Glomerular endothelial cell (primary cell): ENCODE results near the gene CACFD1. TPM values are rescaled to one million over a fixed set of nuclear protein-coding genes. Genes with fewer than 3 reads are reported as not detected.

Experiments
- DNase-seq: peaks from one replicate; pipeline ENCODE4 v3.0.0-alpha.2; 2011; ENCODE audit warnings: low read depth, low spot score; ENCODE audit errors: extremely low read depth
- total RNA-seq: library from RNA; depleted of rRNA; stranded (reverse); fragments of >200 nt; gene quantifications from 2 replicates; pipeline ENCODE4 v1.2.3, GENCODE V29; 2015

CACFD1 gene
- total RNA-seq, 1 donor from 2014 or later, result 12.3 TPM

- no peak for DNase-seq
These were observed 54.9 kb downstream of the CACFD1 start for GRCh38 chr9:133514460-133515239.

DNA sequence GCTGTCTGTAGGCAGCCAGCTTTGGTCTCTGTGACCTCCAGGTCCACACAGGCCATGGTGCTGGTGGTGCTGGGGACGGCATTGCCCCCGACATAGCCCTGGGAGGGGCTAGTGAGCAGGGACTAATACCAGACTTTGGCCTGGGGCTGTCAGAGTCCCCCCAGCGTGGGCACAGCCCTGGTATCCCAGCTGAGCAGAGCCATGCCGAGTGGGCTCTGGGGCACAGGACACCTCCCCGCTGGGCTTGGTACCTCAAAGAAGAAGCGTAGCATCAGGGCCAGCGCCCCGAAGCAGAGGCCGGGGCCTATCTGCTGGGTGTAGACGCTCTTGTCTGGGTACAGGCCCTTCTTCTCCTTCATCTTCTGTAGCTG, 55.4 kb downstream of the CACFD1 start:
- no peak for DNase-seq

GRCh38 chr9:133515615-133516255, 56.0 kb downstream of the CACFD1 start:
- DNase-seq, result no peak

GRCh38 chr9:133516256-133516960, 56.6 kb downstream of the CACFD1 start:
- DNase-seq, result no peak

DNA sequence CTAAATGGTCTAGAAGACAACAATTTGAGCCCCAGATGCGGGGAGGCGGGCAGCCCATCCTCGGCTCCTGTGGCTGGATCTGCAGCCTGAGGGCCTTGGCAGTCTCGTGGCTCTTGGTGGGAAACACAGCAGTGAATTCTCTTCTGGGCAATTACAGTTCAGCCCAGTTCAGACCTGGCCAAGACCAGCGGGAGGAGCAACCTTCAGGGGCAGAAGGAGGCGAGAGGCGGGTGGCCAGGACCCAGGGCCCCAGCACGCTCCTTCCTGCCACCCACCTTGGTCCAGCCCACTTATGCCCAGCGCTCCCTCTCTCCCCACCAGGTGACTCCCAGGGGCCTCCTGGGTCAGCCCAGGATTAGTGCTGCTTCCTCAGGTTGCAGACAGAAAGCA, 57.2 kb downstream of the CACFD1 start:
- no peak for DNase-seq

- no peak for DNase-seq
These were observed 57.9 kb downstream of the CACFD1 start for GRCh38 chr9:133517711-133518110.

GRCh38 chr9:133518200-133518599, 58.4 kb downstream of the CACFD1 start:
- no peak for DNase-seq

GRCh38 chr9:133518706-133519449, 59.1 kb downstream of the CACFD1 start:
- DNase-seq, result no peak

GRCh38 chr9:133519693-133520092, 59.9 kb downstream of the CACFD1 start:
- DNase-seq, result no peak

DNA sequence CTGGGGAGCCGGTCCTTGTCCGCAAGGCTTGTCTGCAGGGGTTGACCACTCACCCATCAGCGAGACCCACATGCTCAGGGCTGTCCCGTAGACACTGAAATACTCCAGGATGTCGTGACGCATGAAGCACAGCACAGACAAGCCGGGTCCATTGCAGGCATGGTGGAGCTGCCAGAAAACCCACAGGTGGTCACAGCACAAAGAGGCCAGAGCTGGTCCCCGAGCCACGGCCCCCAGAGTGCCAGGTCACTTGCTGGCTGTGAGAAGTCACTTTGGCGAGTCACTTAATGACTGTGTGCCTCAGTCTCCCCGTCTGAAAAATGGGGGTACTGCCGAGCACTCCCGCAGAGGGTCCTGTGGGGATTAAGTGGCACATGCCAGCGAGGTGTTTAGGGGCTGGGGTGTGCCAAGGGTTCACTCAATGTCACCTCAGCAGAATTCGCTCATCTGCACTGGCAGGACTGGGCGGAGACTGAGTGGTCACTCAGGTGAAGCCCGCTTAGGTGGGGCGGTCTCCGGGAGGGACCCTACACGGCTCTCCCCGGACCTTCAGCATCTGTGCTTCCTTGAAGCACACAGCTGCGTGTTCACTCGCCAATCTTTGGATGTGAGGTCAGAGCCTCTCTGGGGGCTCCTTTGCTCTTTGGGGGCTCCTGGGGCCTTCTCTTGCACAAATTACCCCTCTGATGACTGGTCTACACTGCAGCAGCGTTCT, 60.5 kb downstream of the CACFD1 start:
- DNase-seq, result no peak

Other genes starting within 250 kb of the CACFD1 start
- under 0.01 and 0.05 TPM in 2 replicates for gene ABO, start 184.8 kb upstream of the CACFD1 start, total RNA-seq
- gene SURF6, start 123.8 kb upstream of the CACFD1 start, total RNA-seq, result 17.1 and 22.9 TPM in 2 replicates
- 21.9 and 27.5 TPM in 2 replicates for gene MED22, start 111.8 kb upstream of the CACFD1 start, total RNA-seq
- gene RPL7A, start 111.8 kb upstream of the CACFD1 start, total RNA-seq, result 1,807 and 2,930 TPM in 2 replicates
- 16.6 and 27.0 TPM in 2 replicates for gene SURF1, start 103.5 kb upstream of the CACFD1 start, total RNA-seq
- 21.0 and 24.4 TPM in 2 replicates for gene SURF2, start 103.4 kb upstream of the CACFD1 start, total RNA-seq
- 238 and 281 TPM in 2 replicates for gene SURF4, start 83.9 kb upstream of the CACFD1 start, total RNA-seq
- gene STKLD1, start 83.6 kb upstream of the CACFD1 start, total RNA-seq, result 0.06 and 0.34 TPM in 2 replicates
- gene REXO4, start 42.0 kb upstream of the CACFD1 start, total RNA-seq, result 24.9 and 25.6 TPM in 2 replicates
- 3.3 and 3.6 TPM in 2 replicates for gene ADAMTS13, start 37.6 kb upstream of the CACFD1 start, total RNA-seq
- gene SLC2A6, start 19.1 kb downstream of the CACFD1 start, total RNA-seq, result 70.5 and 73.8 TPM in 2 replicates
- gene MYMK, start 65.0 kb downstream of the CACFD1 start, total RNA-seq, result not detected in 2 replicates
- gene ADAMTSL2, start 74.7 kb downstream of the CACFD1 start, total RNA-seq, result 0.05 TPM in 1 of 2 replicates, not detected in the other
- gene FAM163B, start 149.4 kb downstream of the CACFD1 start, total RNA-seq, result not detected in 2 replicates
- gene DBH, start 176.4 kb downstream of the CACFD1 start, total RNA-seq, result not detected in 2 replicates